ENCODE results near the gene CACHD1. TPM values are rescaled to one million over a fixed set of nuclear protein-coding genes. Genes with fewer than 3 reads are reported as not detected.
A peak's percentile ranks its signal among the peaks of the same experiment; 100 is the strongest.

CACHD1 gene
- total RNA-seq, 2 donors from 2014 or later = 10.8 to 14.4 TPM

DNA sequence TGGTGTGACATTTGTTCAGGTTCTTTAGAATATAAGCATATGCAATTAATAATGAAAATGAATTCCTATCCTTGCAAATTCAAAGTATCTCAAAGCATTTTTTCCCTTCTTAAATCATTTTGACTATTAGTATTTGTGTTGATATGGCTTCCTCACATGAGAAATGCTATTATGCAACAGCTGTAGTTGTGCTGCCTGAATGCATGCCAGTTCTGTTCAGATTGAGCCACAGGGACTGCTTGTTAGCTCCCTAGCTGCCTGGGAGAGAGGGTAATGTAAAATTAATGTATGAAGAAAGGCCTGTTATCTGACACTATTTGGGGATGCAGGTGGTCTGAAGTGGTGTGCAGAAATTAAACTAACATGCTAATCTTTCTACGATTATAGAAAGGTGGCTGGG lies 45.5 kb downstream of the CACHD1 start:
- intact Hi-C loops (cut with DNase I) = no loop called here
- H3K27ac ChIP-seq = no peak overlapping the region
- H3K4me3 ChIP-seq = no peak overlapping the region
- WGBS = 33% methylated on average over 1 of the region's 1 CpG
- H3K36me3 ChIP-seq = no peaks in the 10 kb centered on the region
- H3K9me3 ChIP-seq = no peaks in the 10 kb centered on the region
- TF ChIP-seq POLR2A (IDR thresholded peaks at IDR 0.05) (no peak), POLR2AphosphoS5 (IDR thresholded peaks at IDR 0.05) (peak; percentile 10)
- TF ChIP-seq, protein P1, sequence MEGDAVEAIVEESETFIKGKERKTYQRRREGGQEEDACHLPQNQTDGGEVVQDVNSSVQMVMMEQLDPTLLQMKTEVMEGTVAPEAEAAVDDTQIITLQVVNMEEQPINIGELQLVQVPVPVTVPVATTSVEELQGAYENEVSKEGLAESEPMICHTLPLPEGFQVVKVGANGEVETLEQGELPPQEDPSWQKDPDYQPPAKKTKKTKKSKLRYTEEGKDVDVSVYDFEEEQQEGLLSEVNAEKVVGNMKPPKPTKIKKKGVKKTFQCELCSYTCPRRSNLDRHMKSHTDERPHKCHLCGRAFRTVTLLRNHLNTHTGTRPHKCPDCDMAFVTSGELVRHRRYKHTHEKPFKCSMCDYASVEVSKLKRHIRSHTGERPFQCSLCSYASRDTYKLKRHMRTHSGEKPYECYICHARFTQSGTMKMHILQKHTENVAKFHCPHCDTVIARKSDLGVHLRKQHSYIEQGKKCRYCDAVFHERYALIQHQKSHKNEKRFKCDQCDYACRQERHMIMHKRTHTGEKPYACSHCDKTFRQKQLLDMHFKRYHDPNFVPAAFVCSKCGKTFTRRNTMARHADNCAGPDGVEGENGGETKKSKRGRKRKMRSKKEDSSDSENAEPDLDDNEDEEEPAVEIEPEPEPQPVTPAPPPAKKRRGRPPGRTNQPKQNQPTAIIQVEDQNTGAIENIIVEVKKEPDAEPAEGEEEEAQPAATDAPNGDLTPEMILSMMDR (IDR thresholded peaks at IDR 0.05) = no peak
- H3K27me3 ChIP-seq (replicated peaks; ENCODE audit: insufficient read depth) = no peaks in the 10 kb centered on the region
- DNase-seq (ENCODE audit: low spot score) = peak; percentile 34
- H3K4me1 ChIP-seq (replicated peaks) = no peaks in the 10 kb centered on the region

DNA sequence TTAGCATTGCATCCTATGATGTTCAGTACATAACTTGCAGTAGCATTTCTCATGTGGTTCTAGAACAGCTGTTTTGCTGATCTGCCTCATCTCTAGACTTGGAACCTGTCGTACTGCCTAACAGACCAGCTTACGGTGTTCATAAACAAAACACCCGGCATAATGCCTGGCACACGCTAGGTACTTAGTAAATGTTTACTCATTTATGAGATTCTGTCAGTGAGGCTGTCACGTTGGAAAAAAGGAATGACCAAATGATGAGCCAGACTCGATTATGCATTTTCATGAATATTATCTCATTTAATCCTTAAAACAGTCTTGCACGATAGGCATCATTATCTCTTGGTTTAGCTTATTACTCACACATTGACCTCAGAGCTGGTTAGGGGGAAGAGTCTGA lies 46.4 kb downstream of the CACHD1 start:
- Histone ChIP-seq H3K9me3 (no peaks in the 10 kb centered on the region), H3K4me3 (no peak overlapping the region), H3K4me1 (replicated peaks) (no peaks in the 10 kb centered on the region), H3K27me3 (replicated peaks; ENCODE audit: insufficient read depth) (no peaks in the 10 kb centered on the region), H3K36me3 (no peaks in the 10 kb centered on the region), H3K27ac (no peak overlapping the region)
- TF ChIP-seq POLR2A (IDR thresholded peaks at IDR 0.05) (no peak), POLR2AphosphoS5 (IDR thresholded peaks at IDR 0.05) (no peak)
- TF ChIP-seq, protein P1 (IDR thresholded peaks at IDR 0.05) = no peak
- no peak for DNase-seq (ENCODE audit: low spot score)
- 26% methylated on average over 7 of the region's 7 CpGs for WGBS
- intact Hi-C loops (cut with DNase I) = no loop called here

DNA sequence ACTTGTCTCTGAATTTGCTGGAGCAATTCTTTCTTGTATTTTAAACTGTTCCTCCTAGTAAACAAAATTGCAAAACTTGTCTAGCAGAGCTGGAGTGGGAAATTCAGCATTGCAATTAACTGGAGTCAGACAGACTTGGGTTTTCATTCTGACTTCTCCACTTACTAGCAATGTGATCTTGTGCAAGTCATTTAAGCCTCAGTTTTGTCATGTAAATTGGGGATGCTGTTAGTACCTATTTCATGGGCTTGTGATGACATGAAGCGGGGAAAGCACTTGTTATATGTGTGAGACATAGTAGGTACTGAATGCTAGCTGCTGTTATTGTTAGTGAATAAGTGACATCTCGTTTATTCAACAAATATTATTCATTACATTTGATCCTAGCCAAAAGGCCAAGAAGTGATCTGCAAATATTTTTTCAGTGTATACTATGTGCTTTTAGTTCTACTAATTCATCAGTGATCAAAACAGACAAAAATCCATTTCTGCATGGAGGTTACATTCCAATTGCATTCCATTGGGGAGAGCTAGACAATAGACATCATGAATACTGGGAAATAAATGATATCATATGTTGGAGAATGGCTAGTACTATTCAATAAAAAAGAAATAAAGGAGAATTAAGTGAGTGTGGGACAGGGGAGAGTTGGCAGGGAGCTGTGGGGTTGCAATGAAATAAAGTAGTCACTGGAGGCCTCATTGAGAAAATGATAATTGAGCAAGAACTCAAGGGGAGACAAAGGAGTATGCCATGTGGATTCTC lies 47.1 kb downstream of the CACHD1 start:
- TF ChIP-seq POLR2AphosphoS5 (IDR thresholded peaks at IDR 0.05) (no peak), POLR2A (IDR thresholded peaks at IDR 0.05) (no peak)
- TF ChIP-seq, protein P1 (IDR thresholded peaks at IDR 0.05) = no peak
- Histone ChIP-seq H3K36me3 (no peaks in the 10 kb centered on the region), H3K27me3 (replicated peaks; ENCODE audit: insufficient read depth) (no peaks in the 10 kb centered on the region), H3K27ac (no peak overlapping the region), H3K4me1 (replicated peaks) (no peaks in the 10 kb centered on the region), H3K9me3 (no peaks in the 10 kb centered on the region), H3K4me3 (no peak overlapping the region)
- DNase-seq (ENCODE audit: low spot score) = no peak
- 82% methylated on average over 2 of the region's 2 CpGs for WGBS
- intact Hi-C loops (cut with DNase I) = no loop called here

DNA sequence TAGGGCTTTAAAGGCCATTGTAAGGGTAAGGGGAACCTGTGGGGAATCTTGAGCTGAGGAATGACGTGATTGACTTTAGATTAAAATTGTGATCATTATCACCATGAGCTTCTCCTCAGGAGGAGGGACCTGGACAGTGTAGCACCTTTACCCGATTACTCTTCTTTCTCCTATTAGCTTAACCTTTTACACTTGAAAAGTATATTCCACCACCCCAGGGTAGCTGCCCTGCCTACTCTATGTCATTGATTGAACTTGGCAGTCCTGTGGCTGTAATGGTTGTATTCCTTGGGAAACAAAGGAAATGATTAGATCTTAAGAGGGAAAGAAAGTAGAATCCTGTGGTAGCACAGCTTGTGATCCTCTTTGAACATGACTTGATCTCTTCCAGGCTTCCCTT lies 47.7 kb downstream of the CACHD1 start:
- TF ChIP-seq, protein P1 (IDR thresholded peaks at IDR 0.05) = no peak
- no peak for TF ChIP-seq POLR2AphosphoS5 (IDR thresholded peaks at IDR 0.05)
- no peak for TF ChIP-seq POLR2A (IDR thresholded peaks at IDR 0.05)
- 95% methylated on average over 2 of the region's 2 CpGs for WGBS

More for the DNA sequence above, 47.7 kb downstream of the CACHD1 start:
- H3K27me3 ChIP-seq (replicated peaks; ENCODE audit: insufficient read depth) = no peaks in the 10 kb centered on the region
- no peak overlapping the region for H3K4me3 ChIP-seq
- intact Hi-C loops (cut with DNase I) = no loop called here
- no peaks in the 10 kb centered on the region for H3K4me1 ChIP-seq (replicated peaks)
- no peak for DNase-seq (ENCODE audit: low spot score)
- no peaks in the 10 kb centered on the region for H3K36me3 ChIP-seq
- H3K27ac ChIP-seq = no peak overlapping the region
- H3K9me3 ChIP-seq = no peaks in the 10 kb centered on the region

Data from prostate gland (tissue), 2 donors.